ENCODE measurements around the gene ANKRD18A.
A peak's percentile ranks its signal among the peaks of the same experiment; 100 is the strongest.

The ANKRD18A gene

DNA sequence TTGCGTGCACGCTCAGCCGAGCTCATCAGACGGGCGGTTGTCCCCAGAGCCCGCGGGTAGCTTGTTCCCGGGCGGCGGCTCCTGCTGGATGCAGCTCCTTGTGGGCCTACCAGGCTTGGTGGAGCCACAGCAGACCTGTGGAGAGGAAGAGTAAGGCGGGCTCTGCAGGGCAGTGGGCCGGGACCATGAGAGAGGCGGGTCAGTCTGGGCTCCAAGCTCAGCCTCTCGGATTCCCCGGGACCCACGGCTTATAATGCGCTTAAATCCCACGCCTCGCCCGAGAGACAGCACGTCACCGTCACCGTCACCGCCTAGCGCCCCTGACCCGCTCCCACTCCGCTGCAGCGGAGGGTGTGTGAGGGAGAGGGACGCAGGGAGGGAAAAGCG is 1.9 kb upstream of the ANKRD18A start (continued):
- TF ChIP-seq KLF8 (tag by site-specific recombination; IDR thresholded peaks at IDR 0.05) (0 out of 2 replicates have a peak, but pooled peaks have one; percentile 8), ZNF600 (tag by site-specific recombination; IDR thresholded peaks at IDR 0.05) (peak; percentile 65; the same call in 1 of the 2 replicates), ZNF670 (tag by site-specific recombination; IDR thresholded peaks at IDR 0.05; ENCODE audit: low read depth) (no peak), SP2 (tag by site-specific recombination; IDR thresholded peaks at IDR 0.05) (peak; percentile 74), ZNF768 (tag by site-specific recombination; IDR thresholded peaks at IDR 0.05) (no peak), ZBTB8A (tag by site-specific recombination; IDR thresholded peaks at IDR 0.05) (peak; percentile 71), ZNF660 (tag by site-specific recombination; IDR thresholded peaks at IDR 0.05) (no peak), ZBTB17 (tag by site-specific recombination; IDR thresholded peaks at IDR 0.05) (0 out of 2 replicates have a peak, but pooled peaks have one; percentile 51), ZNF221 (tag by site-specific recombination; IDR thresholded peaks at IDR 0.05; ENCODE audit: borderline replicate concordance) (no peak), IKZF3 (tag by site-specific recombination; IDR thresholded peaks at IDR 0.05) (0 out of 2 replicates have a peak, but pooled peaks have one; percentile 20), HOXC10 (CRISPR knock-in tag; IDR thresholded peaks at IDR 0.05) (no peak), ZBTB21 (tag by site-specific recombination; IDR thresholded peaks at IDR 0.05) (0 out of 2 replicates have a peak, but pooled peaks have one; percentile 36), ZNF112 (tag by site-specific recombination; IDR thresholded peaks at IDR 0.05) (no peak), ZNF521 (tag by site-specific recombination; IDR thresholded peaks at IDR 0.05) (no peak), ZNF341 (tag by site-specific recombination; IDR thresholded peaks at IDR 0.05; ENCODE audit: low read depth) (peak; percentile 62), ZNF274 (IDR thresholded peaks at IDR 0.05; ENCODE audit: low read length) (no peak), ZNF274 (tag by site-specific recombination; IDR thresholded peaks at IDR 0.05; ENCODE audit: borderline replicate concordance) (no peak), ZNF354C (tag by site-specific recombination; IDR thresholded peaks at IDR 0.05; ENCODE audit: borderline replicate concordance, low read depth) (no peak), ZBTB48 (tag by site-specific recombination; IDR thresholded peaks at IDR 0.05) (no peak), ZNF138 (tag by site-specific recombination; IDR thresholded peaks at IDR 0.05; ENCODE audit: borderline replicate concordance) (no peak), ZNF211 (tag by site-specific recombination; IDR thresholded peaks at IDR 0.05; ENCODE audit: low read depth) (no peak), ZEB2 (tag by site-specific recombination; IDR thresholded peaks at IDR 0.05) (no peak), ZNF133 (tag by site-specific recombination; IDR thresholded peaks at IDR 0.05) (no peak), ZNF776 (tag by site-specific recombination; IDR thresholded peaks at IDR 0.05; ENCODE audit: borderline replicate concordance) (no peak), MYNN (tag by site-specific recombination; IDR thresholded peaks at IDR 0.05; ENCODE audit: borderline replicate concordance) (no peak), SCRT2 (tag by site-specific recombination; IDR thresholded peaks at IDR 0.05) (peak; percentile 78; the same call in 1 of the 2 replicates), EGR2 (tag by site-specific recombination; IDR thresholded peaks at IDR 0.05; ENCODE audit: low read depth) (peak; percentile 63; the same call in 1 of the 2 replicates), ZNF433 (tag by site-specific recombination; IDR thresholded peaks at IDR 0.05; ENCODE audit: low read depth) (no peak), ZNF155 (tag by site-specific recombination; IDR thresholded peaks at IDR 0.05) (no peak)
- TF ChIP-seq, protein P1, sequence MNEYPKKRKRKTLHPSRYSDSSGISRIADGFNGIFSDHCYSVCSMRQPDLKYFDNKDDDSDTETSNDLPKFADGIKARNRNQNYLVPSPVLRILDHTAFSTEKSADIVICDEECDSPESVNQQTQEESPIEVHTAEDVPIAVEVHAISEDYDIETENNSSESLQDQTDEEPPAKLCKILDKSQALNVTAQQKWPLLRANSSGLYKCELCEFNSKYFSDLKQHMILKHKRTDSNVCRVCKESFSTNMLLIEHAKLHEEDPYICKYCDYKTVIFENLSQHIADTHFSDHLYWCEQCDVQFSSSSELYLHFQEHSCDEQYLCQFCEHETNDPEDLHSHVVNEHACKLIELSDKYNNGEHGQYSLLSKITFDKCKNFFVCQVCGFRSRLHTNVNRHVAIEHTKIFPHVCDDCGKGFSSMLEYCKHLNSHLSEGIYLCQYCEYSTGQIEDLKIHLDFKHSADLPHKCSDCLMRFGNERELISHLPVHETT (tag by site-specific recombination; IDR thresholded peaks at IDR 0.05), result no peak
- TF ChIP-seq, protein P2, sequence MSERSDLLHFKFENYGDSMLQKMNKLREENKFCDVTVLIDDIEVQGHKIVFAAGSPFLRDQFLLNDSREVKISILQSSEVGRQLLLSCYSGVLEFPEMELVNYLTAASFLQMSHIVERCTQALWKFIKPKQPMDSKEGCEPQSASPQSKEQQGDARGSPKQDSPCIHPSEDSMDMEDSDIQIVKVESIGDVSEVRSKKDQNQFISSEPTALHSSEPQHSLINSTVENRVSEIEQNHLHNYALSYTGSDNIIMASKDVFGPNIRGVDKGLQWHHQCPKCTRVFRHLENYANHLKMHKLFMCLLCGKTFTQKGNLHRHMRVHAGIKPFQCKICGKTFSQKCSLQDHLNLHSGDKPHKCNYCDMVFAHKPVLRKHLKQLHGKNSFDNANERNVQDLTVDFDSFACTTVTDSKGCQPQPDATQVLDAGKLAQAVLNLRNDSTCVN (tag by site-specific recombination; optimal IDR thresholded peaks at IDR 0.05), result peak; percentile 40
- TF ChIP-seq, protein P3, sequence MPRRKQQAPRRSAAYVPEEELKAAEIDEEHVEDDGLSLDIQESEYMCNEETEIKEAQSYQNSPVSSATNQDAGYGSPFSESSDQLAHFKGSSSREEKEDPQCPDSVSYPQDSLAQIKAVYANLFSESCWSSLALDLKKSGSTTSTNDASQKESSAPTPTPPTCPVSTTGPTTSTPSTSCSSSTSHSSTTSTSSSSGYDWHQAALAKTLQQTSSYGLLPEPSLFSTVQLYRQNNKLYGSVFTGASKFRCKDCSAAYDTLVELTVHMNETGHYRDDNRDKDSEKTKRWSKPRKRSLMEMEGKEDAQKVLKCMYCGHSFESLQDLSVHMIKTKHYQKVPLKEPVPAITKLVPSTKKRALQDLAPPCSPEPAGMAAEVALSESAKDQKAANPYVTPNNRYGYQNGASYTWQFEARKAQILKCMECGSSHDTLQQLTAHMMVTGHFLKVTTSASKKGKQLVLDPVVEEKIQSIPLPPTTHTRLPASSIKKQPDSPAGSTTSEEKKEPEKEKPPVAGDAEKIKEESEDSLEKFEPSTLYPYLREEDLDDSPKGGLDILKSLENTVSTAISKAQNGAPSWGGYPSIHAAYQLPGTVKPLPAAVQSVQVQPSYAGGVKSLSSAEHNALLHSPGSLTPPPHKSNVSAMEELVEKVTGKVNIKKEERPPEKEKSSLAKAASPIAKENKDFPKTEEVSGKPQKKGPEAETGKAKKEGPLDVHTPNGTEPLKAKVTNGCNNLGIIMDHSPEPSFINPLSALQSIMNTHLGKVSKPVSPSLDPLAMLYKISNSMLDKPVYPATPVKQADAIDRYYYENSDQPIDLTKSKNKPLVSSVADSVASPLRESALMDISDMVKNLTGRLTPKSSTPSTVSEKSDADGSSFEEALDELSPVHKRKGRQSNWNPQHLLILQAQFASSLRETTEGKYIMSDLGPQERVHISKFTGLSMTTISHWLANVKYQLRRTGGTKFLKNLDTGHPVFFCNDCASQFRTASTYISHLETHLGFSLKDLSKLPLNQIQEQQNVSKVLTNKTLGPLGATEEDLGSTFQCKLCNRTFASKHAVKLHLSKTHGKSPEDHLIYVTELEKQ (tag by site-specific recombination; IDR thresholded peaks at IDR 0.05; ENCODE audit: borderline replicate concordance), result no peak
- TF ChIP-seq, protein P4, sequence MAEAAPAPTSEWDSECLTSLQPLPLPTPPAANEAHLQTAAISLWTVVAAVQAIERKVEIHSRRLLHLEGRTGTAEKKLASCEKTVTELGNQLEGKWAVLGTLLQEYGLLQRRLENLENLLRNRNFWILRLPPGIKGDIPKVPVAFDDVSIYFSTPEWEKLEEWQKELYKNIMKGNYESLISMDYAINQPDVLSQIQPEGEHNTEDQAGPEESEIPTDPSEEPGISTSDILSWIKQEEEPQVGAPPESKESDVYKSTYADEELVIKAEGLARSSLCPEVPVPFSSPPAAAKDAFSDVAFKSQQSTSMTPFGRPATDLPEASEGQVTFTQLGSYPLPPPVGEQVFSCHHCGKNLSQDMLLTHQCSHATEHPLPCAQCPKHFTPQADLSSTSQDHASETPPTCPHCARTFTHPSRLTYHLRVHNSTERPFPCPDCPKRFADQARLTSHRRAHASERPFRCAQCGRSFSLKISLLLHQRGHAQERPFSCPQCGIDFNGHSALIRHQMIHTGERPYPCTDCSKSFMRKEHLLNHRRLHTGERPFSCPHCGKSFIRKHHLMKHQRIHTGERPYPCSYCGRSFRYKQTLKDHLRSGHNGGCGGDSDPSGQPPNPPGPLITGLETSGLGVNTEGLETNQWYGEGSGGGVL (tag by site-specific recombination; IDR thresholded peaks at IDR 0.05), result peak; percentile 60
- TF ChIP-seq, protein P5, sequence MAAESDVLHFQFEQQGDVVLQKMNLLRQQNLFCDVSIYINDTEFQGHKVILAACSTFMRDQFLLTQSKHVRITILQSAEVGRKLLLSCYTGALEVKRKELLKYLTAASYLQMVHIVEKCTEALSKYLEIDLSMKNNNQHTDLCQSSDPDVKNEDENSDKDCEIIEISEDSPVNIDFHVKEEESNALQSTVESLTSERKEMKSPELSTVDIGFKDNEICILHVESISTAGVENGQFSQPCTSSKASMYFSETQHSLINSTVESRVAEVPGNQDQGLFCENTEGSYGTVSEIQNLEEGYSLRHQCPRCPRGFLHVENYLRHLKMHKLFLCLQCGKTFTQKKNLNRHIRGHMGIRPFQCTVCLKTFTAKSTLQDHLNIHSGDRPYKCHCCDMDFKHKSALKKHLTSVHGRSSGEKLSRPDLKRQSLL (tag by site-specific recombination; IDR thresholded peaks at IDR 0.05), result no peak

Measured in HEK293 (cell line).